ENCODE data around the gene CSKMT.

CSKMT gene

DNA sequence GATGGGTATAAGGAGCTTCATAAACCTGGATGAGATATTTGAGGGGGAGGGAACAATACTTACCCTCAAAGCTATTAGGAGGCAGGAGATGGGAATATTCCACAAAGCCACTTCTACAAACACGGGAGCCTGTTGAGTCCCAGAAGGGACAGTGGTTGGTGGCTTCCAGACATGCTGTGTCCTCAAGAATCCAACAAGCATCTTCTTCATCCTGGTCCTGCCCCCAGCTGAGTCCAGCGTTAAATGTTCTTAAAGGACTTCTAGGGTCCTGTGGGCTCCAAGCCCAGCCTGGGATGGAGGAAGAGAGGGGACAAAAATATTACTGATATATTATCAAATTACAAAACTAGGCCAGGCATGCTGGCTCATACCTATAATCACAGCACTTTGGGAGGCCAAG lies 2.3 kb downstream of the CSKMT start:
- H3K27me3 ChIP-seq (ENCODE audit: insufficient read depth, low read length), result no peaks in the 10 kb centered on the region
- H3K9me2 ChIP-seq (ENCODE audit: low read depth, low read length), result no peaks in the 10 kb centered on the region
- H4K20me1 ChIP-seq (ENCODE audit: insufficient read depth, low read length), result no peaks in the 10 kb centered on the region
- H2AFZ ChIP-seq (ENCODE audit: low read length), result no peak overlapping the region
- H3K9ac ChIP-seq (ENCODE audit: low read length), result peak overlapping the region; percentile 99
- H3F3A ChIP-seq (ENCODE audit: insufficient read depth, low read length), result no peaks in the 10 kb centered on the region
- H3K9me3 ChIP-seq (ENCODE audit: low read length), result no peaks in the 10 kb centered on the region
- H3K36me3 ChIP-seq (ENCODE audit: insufficient read depth, low read length), result peaks cover 38% of the 10 kb centered on the region
- peaks cover 55% of the 10 kb centered on the region for H3K4me1 ChIP-seq (ENCODE audit: insufficient read depth, low read length, severe bottlenecking)
- H3K27ac ChIP-seq (ENCODE audit: low read depth, low read length, poor library complexity, severe bottlenecking), result peak overlapping the region; percentile 93
- TF ChIP-seq, protein P1, sequence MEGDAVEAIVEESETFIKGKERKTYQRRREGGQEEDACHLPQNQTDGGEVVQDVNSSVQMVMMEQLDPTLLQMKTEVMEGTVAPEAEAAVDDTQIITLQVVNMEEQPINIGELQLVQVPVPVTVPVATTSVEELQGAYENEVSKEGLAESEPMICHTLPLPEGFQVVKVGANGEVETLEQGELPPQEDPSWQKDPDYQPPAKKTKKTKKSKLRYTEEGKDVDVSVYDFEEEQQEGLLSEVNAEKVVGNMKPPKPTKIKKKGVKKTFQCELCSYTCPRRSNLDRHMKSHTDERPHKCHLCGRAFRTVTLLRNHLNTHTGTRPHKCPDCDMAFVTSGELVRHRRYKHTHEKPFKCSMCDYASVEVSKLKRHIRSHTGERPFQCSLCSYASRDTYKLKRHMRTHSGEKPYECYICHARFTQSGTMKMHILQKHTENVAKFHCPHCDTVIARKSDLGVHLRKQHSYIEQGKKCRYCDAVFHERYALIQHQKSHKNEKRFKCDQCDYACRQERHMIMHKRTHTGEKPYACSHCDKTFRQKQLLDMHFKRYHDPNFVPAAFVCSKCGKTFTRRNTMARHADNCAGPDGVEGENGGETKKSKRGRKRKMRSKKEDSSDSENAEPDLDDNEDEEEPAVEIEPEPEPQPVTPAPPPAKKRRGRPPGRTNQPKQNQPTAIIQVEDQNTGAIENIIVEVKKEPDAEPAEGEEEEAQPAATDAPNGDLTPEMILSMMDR (IDR thresholded peaks at IDR 0.05; ENCODE audit: low read length), result no peak
- no peak for TF ChIP-seq EZH2 (IDR thresholded peaks at IDR 0.05; ENCODE audit: borderline replicate concordance, low read length)
- H3K4me2 ChIP-seq (ENCODE audit: low read length), result peak overlapping the region; percentile 94
- peak overlapping the region; percentile 94 for H3K4me3 ChIP-seq (ENCODE audit: low read depth, low read length, poor library complexity, severe bottlenecking)
- peaks cover 15% of the 10 kb centered on the region; the same call in 1 of the 2 replicates for H3K79me2 ChIP-seq (ENCODE audit: insufficient read depth, low read length)

DNA sequence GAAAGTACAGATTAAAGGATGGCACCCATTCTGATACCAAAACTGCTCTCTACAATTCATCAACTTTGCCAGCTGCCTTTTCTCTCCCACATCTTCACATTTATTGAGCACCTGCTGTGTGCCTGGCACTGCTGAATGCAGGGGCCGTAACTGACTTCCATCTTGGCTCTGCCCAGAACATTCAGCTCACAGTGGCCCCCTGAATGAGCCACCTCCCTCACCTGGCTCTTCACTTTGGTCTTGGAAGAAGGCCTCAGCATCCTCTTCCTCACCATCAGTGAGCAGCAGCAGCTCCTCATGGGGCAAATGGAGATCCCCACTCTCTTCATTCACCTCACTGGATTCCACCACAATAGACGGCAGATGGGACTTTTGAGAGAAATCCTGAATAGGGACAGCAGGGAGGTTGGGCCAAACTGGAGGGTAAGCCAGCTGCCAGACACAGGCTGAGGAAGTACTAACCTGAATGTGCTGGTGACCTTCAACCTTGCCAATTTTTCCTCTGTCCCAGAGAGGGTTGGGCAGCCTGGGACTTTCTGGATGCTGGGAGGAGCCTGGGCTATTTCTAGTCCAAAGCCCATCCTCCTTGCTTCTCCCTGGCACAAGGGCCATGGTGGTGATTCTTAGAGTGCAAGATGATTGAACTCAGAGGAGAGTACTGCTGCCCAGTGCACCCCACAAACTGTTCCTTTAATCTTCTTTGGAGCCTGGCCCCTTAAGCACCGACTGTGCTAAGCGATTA lies 4.5 kb downstream of the CSKMT start:
- Histone ChIP-seq H3K9me2 (ENCODE audit: low read depth, low read length) (no peaks in the 10 kb centered on the region), H3K9me3 (ENCODE audit: low read length) (no peaks in the 10 kb centered on the region), H3K9ac (ENCODE audit: low read length) (peak overlapping the region; percentile 21; the same call in 1 of the 2 replicates), H3F3A (ENCODE audit: insufficient read depth, low read length) (no peaks in the 10 kb centered on the region), H3K4me1 (ENCODE audit: insufficient read depth, low read length, severe bottlenecking) (peaks cover 60% of the 10 kb centered on the region), H4K20me1 (ENCODE audit: insufficient read depth, low read length) (no peaks in the 10 kb centered on the region), H3K4me2 (ENCODE audit: low read length) (peak overlapping the region; percentile 93), H3K36me3 (ENCODE audit: insufficient read depth, low read length) (peaks cover 42% of the 10 kb centered on the region), H3K27ac (ENCODE audit: low read depth, low read length, poor library complexity, severe bottlenecking) (peak overlapping the region; percentile 93), H3K79me2 (ENCODE audit: insufficient read depth, low read length) (peaks cover 8% of the 10 kb centered on the region; the same call in 1 of the 2 replicates), H3K4me3 (ENCODE audit: low read depth, low read length, poor library complexity, severe bottlenecking) (peak overlapping the region; percentile 91), H2AFZ (ENCODE audit: low read length) (no peak overlapping the region), H3K27me3 (ENCODE audit: insufficient read depth, low read length) (no peaks in the 10 kb centered on the region)
- TF ChIP-seq, protein P1 (IDR thresholded peaks at IDR 0.05; ENCODE audit: low read length), result no peak
- no peak for TF ChIP-seq EZH2 (IDR thresholded peaks at IDR 0.05; ENCODE audit: borderline replicate concordance, low read length)

DNA sequence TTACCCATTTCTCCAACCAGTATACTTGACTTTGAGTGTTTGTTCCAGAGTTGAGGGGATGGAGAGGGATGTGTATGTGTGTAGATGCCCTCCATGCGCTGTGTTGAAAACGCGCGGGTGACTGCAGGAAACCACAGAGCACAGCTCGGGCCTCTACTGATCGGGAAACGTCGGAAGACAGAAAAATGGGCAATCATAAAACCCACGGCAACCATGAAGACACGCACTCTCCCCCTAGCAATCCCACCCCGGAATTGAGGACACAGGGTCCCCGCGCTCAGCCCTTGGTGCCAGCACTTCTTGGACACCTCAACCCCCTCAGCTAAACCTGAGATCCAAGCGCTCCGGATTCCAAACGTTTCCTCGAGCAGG lies 6.1 kb downstream of the CSKMT start:
- Histone ChIP-seq H3K4me1 (ENCODE audit: insufficient read depth, low read length, severe bottlenecking) (peaks cover 59% of the 10 kb centered on the region), H3K27me3 (ENCODE audit: insufficient read depth, low read length) (no peaks in the 10 kb centered on the region), H3K27ac (ENCODE audit: low read depth, low read length, poor library complexity, severe bottlenecking) (peak overlapping the region; percentile 93), H3F3A (ENCODE audit: insufficient read depth, low read length) (no peaks in the 10 kb centered on the region), H4K20me1 (ENCODE audit: insufficient read depth, low read length) (no peaks in the 10 kb centered on the region), H3K4me3 (ENCODE audit: low read depth, low read length, poor library complexity, severe bottlenecking) (peak overlapping the region; percentile 91), H3K9me3 (ENCODE audit: low read length) (no peaks in the 10 kb centered on the region), H3K9me2 (ENCODE audit: low read depth, low read length) (no peaks in the 10 kb centered on the region), H3K4me2 (ENCODE audit: low read length) (peak overlapping the region; percentile 93), H3K36me3 (ENCODE audit: insufficient read depth, low read length) (peaks cover 36% of the 10 kb centered on the region), H3K9ac (ENCODE audit: low read length) (peak overlapping the region; percentile 95), H2AFZ (ENCODE audit: low read length) (no peak overlapping the region), H3K79me2 (ENCODE audit: insufficient read depth, low read length) (0 out of 2 replicates have a peak, but pooled peaks cover 4% of the 10 kb centered on the region)
- no peak for TF ChIP-seq EZH2 (IDR thresholded peaks at IDR 0.05; ENCODE audit: borderline replicate concordance, low read length)
- TF ChIP-seq, protein P1 (IDR thresholded peaks at IDR 0.05; ENCODE audit: low read length), result no peak

Data from OCI-LY1 (cell line).